Measurements from ENCODE around the gene TCF4.

DNA sequence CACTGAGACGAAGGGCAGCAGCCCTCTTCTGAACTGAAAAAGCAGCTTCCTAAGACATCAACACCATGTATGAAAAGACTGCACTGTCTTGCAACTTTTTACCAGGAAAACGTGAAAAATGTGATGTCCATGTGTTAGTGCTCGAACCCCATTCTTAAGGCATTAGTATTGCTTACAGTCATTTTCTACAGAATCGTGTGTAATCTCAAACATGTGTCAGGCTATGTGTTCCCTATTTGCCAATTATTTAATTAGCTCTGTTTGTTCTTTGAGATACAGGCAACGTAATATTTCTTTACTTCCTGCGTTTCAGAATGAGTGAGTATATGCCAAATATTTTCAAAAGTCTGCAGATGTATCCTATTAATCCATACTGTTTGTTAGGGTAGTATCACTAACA lies 321.0 kb downstream of the TCF4 start:
- no peak for TF ChIP-seq EZH2 (IDR thresholded peaks at IDR 0.05)
- no peak for TF ChIP-seq FOXP2 (optimal IDR thresholded peaks at IDR 0.05; ENCODE audit: control extremely low read depth, extremely low read length, insufficient read depth)
